ENCODE data around the gene SERPINB11. TPM values are rescaled to one million over a fixed set of nuclear protein-coding genes. Genes with fewer than 3 reads are reported as not detected.

The SERPINB11 gene
- polyA plus RNA-seq, 1 donor from 2014 or later, result not detected

GRCh38 chr18:63753676-63754075, 50.9 kb downstream of the SERPINB11 start:
- no peaks in the 10 kb centered on the region for H4K20me1 ChIP-seq (ENCODE audit: insufficient read depth)
- H3K36me3 ChIP-seq (ENCODE audit: insufficient read depth, low read length), result no peaks in the 10 kb centered on the region
- H2AFZ ChIP-seq (ENCODE audit: low read depth, low read length), result no peak overlapping the region
- no peak overlapping the region for H3K27ac ChIP-seq (ENCODE audit: low read length)
- H3K4me2 ChIP-seq (ENCODE audit: low read length), result no peak overlapping the region
- H3K79me2 ChIP-seq (replicated peaks; ENCODE audit: insufficient read depth, low read length), result no peaks in the 10 kb centered on the region
- H3K4me3 ChIP-seq (ENCODE audit: low read length), result no peak overlapping the region
- no peak for TF ChIP-seq RAD21 (conservative IDR thresholded peaks at IDR 0.05)
- TF ChIP-seq TAF1 (IDR thresholded peaks at IDR 0.05; ENCODE audit: low read depth), result no peak
- TF ChIP-seq POLR2AphosphoS5 (IDR thresholded peaks at IDR 0.05), result no peak
- TF ChIP-seq EP300 (conservative IDR thresholded peaks at IDR 0.05; ENCODE audit: poor library complexity, severe bottlenecking), result no peak
- no peak for TF ChIP-seq MXI1 (conservative IDR thresholded peaks at IDR 0.05; ENCODE audit: poor library complexity, severe bottlenecking)
- no peak for TF ChIP-seq SMC3 (conservative IDR thresholded peaks at IDR 0.05; ENCODE audit: poor library complexity)
- TF ChIP-seq CTCF (IDR thresholded peaks at IDR 0.05; ENCODE audit: poor library complexity, severe bottlenecking), result no peak
- no peak for TF ChIP-seq REST (IDR thresholded peaks at IDR 0.05; ENCODE audit: borderline replicate concordance)
- TF ChIP-seq EZH2 (IDR thresholded peaks at IDR 0.05; ENCODE audit: borderline replicate concordance, insufficient read depth, low read length, poor library complexity, severe bottlenecking), result no peak
- H3K27me3 ChIP-seq (ENCODE audit: insufficient read depth, low read depth, low read length), result no peaks in the 10 kb centered on the region
- H3F3A ChIP-seq (ENCODE audit: insufficient read depth, low read length, poor library complexity, severe bottlenecking), result no peaks in the 10 kb centered on the region
- H3K9me2 ChIP-seq (ENCODE audit: insufficient read depth, low read length), result no peaks in the 10 kb centered on the region
- no peaks in the 10 kb centered on the region for H3K9me3 ChIP-seq (ENCODE audit: low read length)
- no peak overlapping the region for H3K9ac ChIP-seq (ENCODE audit: low read length)

- Histone ChIP-seq H3K27ac (ENCODE audit: low read length) (no peak overlapping the region), H3K4me3 (ENCODE audit: low read length) (no peak overlapping the region), H4K20me1 (ENCODE audit: insufficient read depth) (no peaks in the 10 kb centered on the region), H3K9me2 (ENCODE audit: insufficient read depth, low read length) (no peaks in the 10 kb centered on the region), H3F3A (ENCODE audit: insufficient read depth, low read length, poor library complexity, severe bottlenecking) (no peaks in the 10 kb centered on the region), H3K27me3 (ENCODE audit: insufficient read depth, low read depth, low read length) (no peaks in the 10 kb centered on the region), H3K36me3 (ENCODE audit: insufficient read depth, low read length) (no peaks in the 10 kb centered on the region), H3K9me3 (ENCODE audit: low read length) (no peaks in the 10 kb centered on the region), H3K4me2 (ENCODE audit: low read length) (no peak overlapping the region), H2AFZ (ENCODE audit: low read depth, low read length) (no peak overlapping the region), H3K79me2 (replicated peaks; ENCODE audit: insufficient read depth, low read length) (no peaks in the 10 kb centered on the region), H3K9ac (ENCODE audit: low read length) (no peak overlapping the region)
- TF ChIP-seq EP300 (conservative IDR thresholded peaks at IDR 0.05; ENCODE audit: poor library complexity, severe bottlenecking) (no peak), EZH2 (IDR thresholded peaks at IDR 0.05; ENCODE audit: borderline replicate concordance, insufficient read depth, low read length, poor library complexity, severe bottlenecking) (no peak), TAF1 (IDR thresholded peaks at IDR 0.05; ENCODE audit: low read depth) (no peak), SMC3 (conservative IDR thresholded peaks at IDR 0.05; ENCODE audit: poor library complexity) (no peak), CTCF (IDR thresholded peaks at IDR 0.05; ENCODE audit: poor library complexity, severe bottlenecking) (no peak), RAD21 (conservative IDR thresholded peaks at IDR 0.05) (no peak), REST (IDR thresholded peaks at IDR 0.05; ENCODE audit: borderline replicate concordance) (no peak), POLR2AphosphoS5 (IDR thresholded peaks at IDR 0.05) (no peak), MXI1 (conservative IDR thresholded peaks at IDR 0.05; ENCODE audit: poor library complexity, severe bottlenecking) (no peak)
Measured at GRCh38 chr18:63757541-63757940, 54.8 kb downstream of the SERPINB11 start.
